Loucy (cell line): ENCODE results near the gene CRYBB3.
"Not testable (repeated sequence)": the region's sequence is repeated elsewhere in the genome, so short reads cannot be mapped to it uniquely, and the experiment has no call there.

ENCODE experiments used
- H2AFZ ChIP-seq: fragments of 200-600 bp; sonication (generic); 2 replicates; pipeline ENCODE4 v1.6.0; 2016; ENCODE audit warnings: antibody characterized with exemption, mild to moderate bottlenecking, low read length, moderate library complexity
- H3F3A ChIP-seq: fragments of 200-600 bp; 2 replicates; pipeline ENCODE4 v1.6.0; 2016; ENCODE audit warnings: antibody characterized with exemption, low read depth, mild to moderate bottlenecking
- H3K27me3 ChIP-seq: fragments of 200-600 bp; sonication (generic); 2 replicates; pipeline ENCODE4 v1.6.1; 2014; ENCODE audit warnings: low read length, mild to moderate bottlenecking; ENCODE audit not compliant: insufficient read depth, poor library complexity, severe bottlenecking
- H3K36me3 ChIP-seq: fragments of 200-600 bp; sonication (generic); 2 replicates; pipeline ENCODE4 v1.6.1; 2016; ENCODE audit warnings: low read length; ENCODE audit not compliant: insufficient read depth
- H3K4me1 ChIP-seq: fragments of 200-600 bp; sonication (generic); 2 replicates; pipeline ENCODE4 v1.5.1; 2014; ENCODE audit warnings: low read length, mild to moderate bottlenecking; ENCODE audit not compliant: insufficient read depth, poor library complexity, severe bottlenecking
- H3K4me2 ChIP-seq: fragments of 200-600 bp; sonication (generic); 2 replicates; pipeline ENCODE4 v1.6.0; 2014; ENCODE audit warnings: antibody characterized with exemption, low read length, low read depth, mild to moderate bottlenecking; ENCODE audit not compliant: poor library complexity, severe bottlenecking
- H3K4me3 ChIP-seq: fragments of 200-600 bp; sonication (generic); 2 replicates; pipeline ENCODE4 v1.5.1; 2014; ENCODE audit warnings: low read length, mild to moderate bottlenecking, mixed read lengths; ENCODE audit not compliant: poor library complexity, severe bottlenecking
- H3K79me2 ChIP-seq: fragments of 200-600 bp; sonication (generic); 2 replicates; pipeline ENCODE4 v1.6.1; 2014; ENCODE audit warnings: low read length; ENCODE audit not compliant: insufficient read depth
- H3K9ac ChIP-seq: fragments of 200-600 bp; sonication (generic); 2 replicates; pipeline ENCODE4 v1.6.0; 2014; ENCODE audit warnings: mild to moderate bottlenecking, low read depth, low read length, moderate library complexity; ENCODE audit not compliant: poor library complexity, severe bottlenecking
- H3K9me2 ChIP-seq: fragments of 200-600 bp; sonication (generic); replicated peaks from 2 replicates; pipeline ENCODE4 v1.6.1; 2016; ENCODE audit warnings: low read depth, low read length, mixed read lengths
- H3K9me3 ChIP-seq: fragments of 200-600 bp; sonication (generic); 2 replicates; pipeline ENCODE4 v1.6.1; 2014; ENCODE audit warnings: mild to moderate bottlenecking, antibody characterized with exemption, low read length, low read depth; ENCODE audit not compliant: insufficient read depth
- H4K20me1 ChIP-seq: fragments of 200-600 bp; sonication (generic); 2 replicates; pipeline ENCODE4 v1.6.0; 2014; ENCODE audit warnings: antibody characterized with exemption, low read length, mild to moderate bottlenecking; ENCODE audit not compliant: insufficient read depth, poor library complexity, severe bottlenecking
- CTCF ChIP-seq: fragments of 200-600 bp; sonication (generic); conservative IDR thresholded peaks from 2 replicates; pipeline ENCODE4 v1.5.1; 2014; ENCODE audit warnings: mild to moderate bottlenecking, antibody characterized with exemption, low read length
- EZH2phosphoT487 ChIP-seq: fragments of 200-600 bp; IDR thresholded peaks from 2 replicates; pipeline ENCODE4 v1.6.1; 2018; ENCODE audit warnings: antibody characterized with exemption, mild to moderate bottlenecking, moderate library complexity, borderline replicate concordance

The CRYBB3 gene

GRCh38 chr22:25235547-25236290, 36.1 kb downstream of the CRYBB3 start:
- Histone ChIP-seq H3K27me3 (no peaks in the 10 kb centered on the region), H3K4me1 (no peaks in the 10 kb centered on the region), H3K9ac (no peak overlapping the region), H3K4me2 (no peak overlapping the region), H3K9me2 (no peaks in the 10 kb centered on the region), H3K79me2 (no peaks in the 10 kb centered on the region), H2AFZ (no peak overlapping the region; the same call in 1 of the 2 replicates), H3K36me3 (no peaks in the 10 kb centered on the region), H3F3A (no peaks in the 10 kb centered on the region), H4K20me1 (no peaks in the 10 kb centered on the region), H3K4me3 (no peak overlapping the region), H3K9me3 (no peaks in the 10 kb centered on the region)
- peak; percentile 81 for TF ChIP-seq CTCF
- TF ChIP-seq EZH2phosphoT487: no peak

GRCh38 chr22:25236417-25236816, 36.8 kb downstream of the CRYBB3 start:
- H3K4me1 ChIP-seq: no peaks in the 10 kb centered on the region
- H3K4me2 ChIP-seq: no peak overlapping the region
- H3K79me2 ChIP-seq: no peaks in the 10 kb centered on the region
- H3K9me3 ChIP-seq: no peaks in the 10 kb centered on the region
- no peaks in the 10 kb centered on the region for H4K20me1 ChIP-seq
- TF ChIP-seq EZH2phosphoT487: no peak
- no peak for TF ChIP-seq CTCF
- H3K9me2 ChIP-seq: no peaks in the 10 kb centered on the region
- H2AFZ ChIP-seq: no peak overlapping the region
- no peaks in the 10 kb centered on the region for H3F3A ChIP-seq
- no peak overlapping the region for H3K4me3 ChIP-seq
- H3K36me3 ChIP-seq: no peaks in the 10 kb centered on the region
- H3K27me3 ChIP-seq: no peaks in the 10 kb centered on the region
- no peak overlapping the region for H3K9ac ChIP-seq

- H3K79me2 ChIP-seq: no peaks in the 10 kb centered on the region
- no peak overlapping the region for H2AFZ ChIP-seq
- no peaks in the 10 kb centered on the region for H3K9me2 ChIP-seq
- H3K4me3 ChIP-seq: no peak overlapping the region
- no peaks in the 10 kb centered on the region for H4K20me1 ChIP-seq
- no peaks in the 10 kb centered on the region for H3K36me3 ChIP-seq
- no peaks in the 10 kb centered on the region for H3F3A ChIP-seq
- no peak overlapping the region for H3K9ac ChIP-seq
- no peak overlapping the region for H3K4me2 ChIP-seq
- H3K9me3 ChIP-seq: no peaks in the 10 kb centered on the region
- no peaks in the 10 kb centered on the region for H3K27me3 ChIP-seq
- no peaks in the 10 kb centered on the region for H3K4me1 ChIP-seq
- TF ChIP-seq EZH2phosphoT487: no peak
- TF ChIP-seq CTCF: no peak
These were observed 37.8 kb downstream of the CRYBB3 start for GRCh38 chr22:25237503-25237902.

- H3K4me1 ChIP-seq, H2AFZ ChIP-seq, H3K9me3 ChIP-seq, H3K4me3 ChIP-seq, H4K20me1 ChIP-seq, H3K36me3 ChIP-seq, H3K9me2 ChIP-seq, H3K4me2 ChIP-seq, H3K9ac ChIP-seq, H3F3A ChIP-seq, H3K79me2 ChIP-seq, H3K27me3 ChIP-seq: not testable (repeated sequence)
These were observed 38.4 kb downstream of the CRYBB3 start for GRCh38 chr22:25238058-25238457.

- H2AFZ ChIP-seq, H3K4me3 ChIP-seq, H3K9me2 ChIP-seq, H3F3A ChIP-seq, H4K20me1 ChIP-seq, H3K9ac ChIP-seq, H3K27me3 ChIP-seq, H3K4me1 ChIP-seq, H3K79me2 ChIP-seq, H3K36me3 ChIP-seq, H3K9me3 ChIP-seq, H3K4me2 ChIP-seq: not testable (repeated sequence)
These were observed 55.5 kb downstream of the CRYBB3 start for GRCh38 chr22:25255169-25255568.
